ENCODE measurements around the gene SLC7A9. TPM values are rescaled to one million over a fixed set of nuclear protein-coding genes. Genes with fewer than 3 reads are reported as not detected.

SLC7A9 gene
- total RNA-seq (not detected in 2 replicates), polyA plus RNA-seq (0.06 TPM in 1 of 2 replicates, not detected in the other), polyA minus RNA-seq (0.76 TPM in 1 of 2 replicates, not detected in the other), Bru-seq, nascent RNA (percentile 15 among the genes with signal in this experiment), BruChase-seq, experiment 1, labeled RNA remaining after a 6-hour chase (percentile 18 among the genes with signal in this experiment), BruChase-seq, experiment 2, labeled RNA remaining after a 2-hour chase (percentile 12 among the genes with signal in this experiment)
- polyA plus RNA-seq (2011; cell fraction: cytosol; rRNA removed): 0.08 TPM in 1 of 2 replicates, not detected in the other
- 0.39 and 0.43 TPM in 2 replicates for polyA plus RNA-seq (2011; cell fraction: nucleus; rRNA removed)
- polyA plus RNA-seq (2012): not detected in 2 replicates
- polyA minus RNA-seq (2011; cell fraction: cytosol; rRNA and poly(A)+ RNA removed): not detected
- 0.29 and 0.67 TPM in 2 replicates for polyA minus RNA-seq (2011; cell fraction: nucleus; rRNA and poly(A)+ RNA removed)
- long read RNA-seq: 0 reads

- BruUV-seq (replicated peaks): no TSS peak
- CTCF ChIA-PET: no interaction called here
- Histone ChIP-seq H3K27me3 (ENCODE audit: control insufficient read depth in 2 of 2, insufficient read depth in 2 of 2, low read length in 2 of 2) (no peaks in the 10 kb centered on the region), H2AFZ (ENCODE audit: low read depth, low read length) (no peak within 1 kb of the TSS), H3K9me1 (replicated peaks; ENCODE audit: control insufficient read depth, extremely low read depth, insufficient read depth, low read length) (no peaks in the 10 kb centered on the region), H3K79me2 (ENCODE audit: control insufficient read depth, insufficient read depth, low read length) (no peaks in the 10 kb centered on the region), H3K36me3 (ENCODE audit: control insufficient read depth in 2 of 2, extremely low read depth in 1 of 2, insufficient read depth in 2 of 2, low read length in 2 of 2) (no peaks in the 10 kb centered on the region), H3K4me1 (ENCODE audit: control insufficient read depth, extremely low read depth, insufficient read depth, low read length) (no peaks in the 10 kb centered on the region), H3K27ac (ENCODE audit: insufficient read depth, low read depth, low read length) (no peak within 1 kb of the TSS), H4K20me1 (replicated peaks; ENCODE audit: control insufficient read depth, extremely low read depth, insufficient read depth, low read length) (no peaks in the 10 kb centered on the region), H3K4me2 (ENCODE audit: insufficient read depth, low read length) (no peak within 1 kb of the TSS), H3K4me3 (replicated peaks in 1 of 3; ENCODE audit: insufficient read depth in 1 of 3, low read depth in 1 of 3, low read length in 3 of 3) (no peak within 1 kb of the TSS), H3K9ac (replicated peaks; ENCODE audit: extremely low read depth, insufficient read depth, low read length) (no peak within 1 kb of the TSS), H3K9me3 (replicated peaks; ENCODE audit: control insufficient read depth, insufficient read depth, low read length) (no peaks in the 10 kb centered on the region)
- TF ChIP-seq GATA2 (IDR thresholded peaks at IDR 0.05; ENCODE audit: insufficient read depth, insufficient read length, low read depth, low read length) (no peak), MYC (IDR thresholded peaks at IDR 0.05; ENCODE audit: low read depth, low read length) (no peak), EZH2 (IDR thresholded peaks at IDR 0.05; ENCODE audit: borderline replicate concordance, low read depth, low read length, severe bottlenecking) (no peak), CTCF (IDR thresholded peaks at IDR 0.05; ENCODE audit: extremely low read depth in 1 of 2, insufficient read depth in 1 of 2, low read depth in 1 of 2, low read length in 2 of 2) (no peak), POLR2AphosphoS5 (IDR thresholded peaks at IDR 0.05; ENCODE audit: insufficient read depth, low read depth, low read length) (no peak), MAX (IDR thresholded peaks at IDR 0.05; ENCODE audit: insufficient read depth, insufficient read length) (no peak), FOS (IDR thresholded peaks at IDR 0.05; ENCODE audit: borderline replicate concordance, insufficient read depth, low read length) (no peak), JUN (IDR thresholded peaks at IDR 0.05; ENCODE audit: borderline replicate concordance, insufficient read depth, insufficient read length, low read depth) (no peak)
- DNase-seq (ENCODE audit: low read depth, low spot score) (no peak), FAIRE-seq (no peak)
- POLR2A ChIA-PET: no interaction called here
- dilution Hi-C loops (cut with MboI; ENCODE audit: extremely low pct_ligation_motif_present, low sequenced_read_pairs) (no loop called here), intact Hi-C loops (cut with micrococcal nuclease) (no loop called here)
These were observed at the start of gene SLC7A9 for GRCh38 chr19:32869369-32869965. SLC7A9 (minus strand) TSS chr19:32869767; CDS start chr19:32868534, 1,233 bp downstream.
